Upper lobe of right lung (tissue), 1 donor: ENCODE data around the gene OPTN. TPM values are rescaled to one million over a fixed set of nuclear protein-coding genes. Genes with fewer than 3 reads are reported as not detected.
"Not testable (repeated sequence)": the region's sequence is repeated elsewhere in the genome, so short reads cannot be mapped to it uniquely, and the experiment has no call there.

ENCODE experiments used
- ATAC-seq: fragments of 200-7000 bp; cut with Tn5 transposase; one replicate; pipeline ENCODE4 v1.9.1; 2020; ENCODE audit warnings: mild to moderate bottlenecking, moderate library complexity
- DNase-seq: peaks from one replicate; pipeline ENCODE4 v3.0.0-alpha.2; 2020
- H3K27ac ChIP-seq: fragments of 200-600 bp; one replicate; pipeline ENCODE4 v1.8.0; 2022
- H3K27me3 ChIP-seq: fragments of 200-600 bp; one replicate; pipeline ENCODE4 v1.8.0; 2022; ENCODE audit warnings: mild to moderate bottlenecking
- H3K36me3 ChIP-seq: fragments of 200-600 bp; one replicate; pipeline ENCODE4 v1.8.0; 2022
- H3K4me1 ChIP-seq: fragments of 200-600 bp; one replicate; pipeline ENCODE4 v1.8.0; 2022
- H3K4me3 ChIP-seq: fragments of 200-600 bp; one replicate; pipeline ENCODE4 v1.8.0; 2022; ENCODE audit warnings: mild to moderate bottlenecking
- H3K9me3 ChIP-seq: fragments of 200-600 bp; one replicate; pipeline ENCODE4 v1.8.0; 2022
- CTCF ChIP-seq: fragments of 200-600 bp; IDR thresholded peaks from one replicate; pipeline ENCODE4 v1.8.0; 2022; ENCODE audit warnings: antibody characterized with exemption
- intact Hi-C: fragments of 100-400 bp; cut with DNase I; formaldehyde crosslinking; loops from one replicate; pipeline ENCODE4 v1.11.0; 2022
- long read RNA-seq: library from polyadenylated mRNA; unstranded; transcript quantifications from one replicate; pipeline ENCODE4 v2.0.0, GENCODE V29; 2021
- total RNA-seq: library from RNA; stranded (reverse); fragmentation: NEBNext Ultra II Directional; extraction: Animal tissue kit (Norgen Biotek cat#: 25700); gene quantifications from one replicate; pipeline ENCODE4 v1.2.1, GENCODE V29; 2021
- donor health status: DM: no; HTN: yes; CAD: no; lungs with severe emphysema.

OPTN gene
- 61.5 TPM for total RNA-seq
- long read RNA-seq, transcript OPTN-205 (14 exons, 3,321 nt): major isoform, 75 of 156 reads
- long read RNA-seq, transcript OPTN-202 (15 exons, 3,400 nt): minor isoform, 13 of 156 reads
- long read RNA-seq, partial matches to known transcripts: 12 of 156 reads
- long read RNA-seq, other reads (novel, unspliced or antisense): 54 of 156 reads

GRCh38 chr10:13099666-13100348 lies at the start of gene OPTN:
TSS of gene OPTN (plus strand) at chr10:13100163. CDS start at chr10:13109123, 8,960 bp downstream.
- H3K27me3 ChIP-seq: no peaks in the 10 kb centered on the region
- intact Hi-C loops: no loop called here
- peak; percentile 92 for ATAC-seq
- H3K36me3 ChIP-seq: no peaks in the 10 kb centered on the region
- peak; percentile 86 for DNase-seq
- H3K4me1 ChIP-seq: peaks cover 8% of the 10 kb centered on the region
- peak within 1 kb of the TSS; percentile 87 for H3K4me3 ChIP-seq
- no peaks in the 10 kb centered on the region for H3K9me3 ChIP-seq
- peak within 1 kb of the TSS; percentile 87 for H3K27ac ChIP-seq
- TF ChIP-seq CTCF: peak; percentile 61

GRCh38 chr10:13051126-13051694 lies 48.8 kb upstream of the OPTN start:
- no peak for ATAC-seq
- no peak overlapping the region for H3K27ac ChIP-seq
- no peak for DNase-seq
- TF ChIP-seq CTCF: no peak
- H3K27me3 ChIP-seq: no peaks in the 10 kb centered on the region
- no peaks in the 10 kb centered on the region for H3K36me3 ChIP-seq
- intact Hi-C loops: no loop called here
- H3K4me3 ChIP-seq: no peak overlapping the region
- H3K4me1 ChIP-seq: no peaks in the 10 kb centered on the region
- no peaks in the 10 kb centered on the region for H3K9me3 ChIP-seq

- DNase-seq, ATAC-seq, intact Hi-C loops, H3K9me3 ChIP-seq, H3K36me3 ChIP-seq, H3K4me1 ChIP-seq, H3K27me3 ChIP-seq, H3K27ac ChIP-seq, H3K4me3 ChIP-seq: not testable (repeated sequence)
These were observed 46.8 kb upstream of the OPTN start for GRCh38 chr10:13053208-13053607.

GRCh38 chr10:13053794-13054462 lies 46.0 kb upstream of the OPTN start:
- intact Hi-C loops: no loop called here
- Histone ChIP-seq H3K36me3 (no peaks in the 10 kb centered on the region), H3K9me3 (no peaks in the 10 kb centered on the region), H3K4me1 (no peaks in the 10 kb centered on the region), H3K4me3 (no peak overlapping the region), H3K27me3 (no peaks in the 10 kb centered on the region), H3K27ac (no peak overlapping the region)
- peak; percentile 43 for ATAC-seq
- TF ChIP-seq CTCF: no peak
- no peak for DNase-seq

GRCh38 chr10:13054844-13055243 lies 45.1 kb upstream of the OPTN start:
- Histone ChIP-seq H3K27me3 (no peaks in the 10 kb centered on the region), H3K9me3 (no peaks in the 10 kb centered on the region), H3K4me1 (no peaks in the 10 kb centered on the region), H3K36me3 (no peaks in the 10 kb centered on the region), H3K27ac (no peak overlapping the region), H3K4me3 (no peak overlapping the region)
- DNase-seq: no peak
- TF ChIP-seq CTCF: no peak
- intact Hi-C loops: no loop called here
- no peak for ATAC-seq
